Kidney epithelial cell (primary cell): ENCODE data around the gene GPR55. TPM values are rescaled to one million over a fixed set of nuclear protein-coding genes. Genes with fewer than 3 reads are reported as not detected.

Experiments used
- DNase-seq: peaks from one replicate; pipeline ENCODE4 v3.0.0-alpha.2; 2010; ENCODE audit warnings: low read depth
- H3K27me3 ChIP-seq: 2 replicates; pipeline ENCODE4 v1.6.0; 2011; ENCODE audit warnings: low read length; ENCODE audit not compliant: control insufficient read depth, insufficient read depth
- H3K36me3 ChIP-seq: 2 replicates; pipeline ENCODE4 v1.5.1; 2011; ENCODE audit warnings: low read length; ENCODE audit not compliant: control insufficient read depth, insufficient read depth
- H3K4me3 ChIP-seq: 2 replicates; pipeline ENCODE4 v1.5.1; 2011; ENCODE audit warnings: low read depth, mild to moderate bottlenecking, control low read depth, low read length
- total RNA-seq: library from RNA; depleted of rRNA; stranded (reverse); fragments of >200 nt; gene quantifications from 2 replicates; pipeline ENCODE4 v1.2.3, GENCODE V29; 2015
- TF ChIP-seq, protein P1 (sequence below): IDR thresholded peaks from 2 replicates; pipeline ENCODE4 v1.5.1; 2011; ENCODE audit warnings: mild to moderate bottlenecking, moderate library complexity, low read length, control low read depth, inconsistent platforms; ENCODE audit not compliant: insufficient read depth, poor library complexity, severe bottlenecking

Gene GPR55
- total RNA-seq, 1 donor from 2014 or later, result not detected

GRCh38 chr2:230899287-230899686 is 25.8 kb downstream of the GPR55 start:
- no peak overlapping the region for H3K4me3 ChIP-seq
- H3K27me3 ChIP-seq, result peaks cover 26% of the 10 kb centered on the region
- DNase-seq, result no peak
- TF ChIP-seq, protein P1, sequence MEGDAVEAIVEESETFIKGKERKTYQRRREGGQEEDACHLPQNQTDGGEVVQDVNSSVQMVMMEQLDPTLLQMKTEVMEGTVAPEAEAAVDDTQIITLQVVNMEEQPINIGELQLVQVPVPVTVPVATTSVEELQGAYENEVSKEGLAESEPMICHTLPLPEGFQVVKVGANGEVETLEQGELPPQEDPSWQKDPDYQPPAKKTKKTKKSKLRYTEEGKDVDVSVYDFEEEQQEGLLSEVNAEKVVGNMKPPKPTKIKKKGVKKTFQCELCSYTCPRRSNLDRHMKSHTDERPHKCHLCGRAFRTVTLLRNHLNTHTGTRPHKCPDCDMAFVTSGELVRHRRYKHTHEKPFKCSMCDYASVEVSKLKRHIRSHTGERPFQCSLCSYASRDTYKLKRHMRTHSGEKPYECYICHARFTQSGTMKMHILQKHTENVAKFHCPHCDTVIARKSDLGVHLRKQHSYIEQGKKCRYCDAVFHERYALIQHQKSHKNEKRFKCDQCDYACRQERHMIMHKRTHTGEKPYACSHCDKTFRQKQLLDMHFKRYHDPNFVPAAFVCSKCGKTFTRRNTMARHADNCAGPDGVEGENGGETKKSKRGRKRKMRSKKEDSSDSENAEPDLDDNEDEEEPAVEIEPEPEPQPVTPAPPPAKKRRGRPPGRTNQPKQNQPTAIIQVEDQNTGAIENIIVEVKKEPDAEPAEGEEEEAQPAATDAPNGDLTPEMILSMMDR, result no peak
- no peaks in the 10 kb centered on the region for H3K36me3 ChIP-seq

DNA sequence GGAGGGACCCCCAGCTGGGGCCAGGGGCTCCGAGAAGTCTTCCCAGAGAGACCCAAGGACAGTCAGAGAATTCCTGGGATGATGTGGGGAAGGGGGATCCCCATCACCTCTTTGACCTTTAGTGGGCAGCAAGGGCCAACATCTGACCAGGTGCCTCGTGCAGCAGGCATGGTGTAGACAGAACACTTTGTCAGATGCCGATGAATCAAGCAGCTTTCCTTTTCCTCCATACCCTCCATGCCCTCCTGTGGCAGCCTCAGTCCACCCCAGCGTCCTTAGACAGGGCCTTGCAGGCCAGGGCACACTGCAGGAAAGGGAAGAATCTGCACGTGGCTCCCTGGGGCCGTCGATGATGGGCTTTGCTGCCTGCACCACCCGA is 26.3 kb downstream of the GPR55 start:
- peaks cover 26% of the 10 kb centered on the region for H3K27me3 ChIP-seq
- H3K36me3 ChIP-seq, result no peaks in the 10 kb centered on the region
- TF ChIP-seq, protein P1, result no peak
- no peak overlapping the region for H3K4me3 ChIP-seq
- DNase-seq, result no peak

- peaks cover 26% of the 10 kb centered on the region for H3K27me3 ChIP-seq
- no peak overlapping the region for H3K4me3 ChIP-seq
- DNase-seq, result no peak
- H3K36me3 ChIP-seq, result no peaks in the 10 kb centered on the region
- TF ChIP-seq, protein P1, result no peak
These were observed 26.9 kb downstream of the GPR55 start for GRCh38 chr2:230898016-230898712.

GRCh38 chr2:230896346-230897115 is 28.5 kb downstream of the GPR55 start:
- TF ChIP-seq, protein P1, result no peak
- no peak for DNase-seq
- H3K4me3 ChIP-seq, result no peak overlapping the region
- H3K36me3 ChIP-seq, result no peaks in the 10 kb centered on the region
- peaks cover 25% of the 10 kb centered on the region for H3K27me3 ChIP-seq

- TF ChIP-seq, protein P1, result no peak
- Histone ChIP-seq H3K27me3 (peaks cover 18% of the 10 kb centered on the region), H3K4me3 (no peak overlapping the region), H3K36me3 (no peaks in the 10 kb centered on the region)
- no peak for DNase-seq
These were observed 29.3 kb downstream of the GPR55 start for GRCh38 chr2:230895536-230896345.
